ENCODE data around the gene UNC13B.
"Not testable (repeated sequence)": the region's sequence is repeated elsewhere in the genome, so short reads cannot be mapped to it uniquely, and the experiment has no call there.

The UNC13B gene

DNA sequence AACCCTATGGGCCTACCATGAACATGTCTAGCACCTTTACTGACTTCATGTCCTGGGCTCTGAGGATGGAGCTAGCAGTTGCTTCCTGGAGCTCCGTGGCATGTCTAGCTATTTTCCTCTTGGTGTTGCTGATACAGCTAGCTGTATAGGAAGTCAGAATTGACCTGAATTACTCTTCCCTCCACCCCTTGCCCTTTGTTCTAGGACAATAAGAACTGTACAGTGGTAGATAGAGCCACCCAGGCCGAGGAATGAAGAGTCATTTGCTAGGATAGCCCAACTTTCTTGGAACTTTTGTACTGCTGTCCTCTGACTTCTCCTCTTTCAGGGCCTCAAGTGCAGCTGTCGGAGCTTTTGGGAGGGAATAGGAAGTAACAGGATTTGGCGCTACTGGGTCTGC lies 218.2 kb downstream of the UNC13B start:
- DNase-seq (ENCODE audit: low read depth), result no peak

DNA sequence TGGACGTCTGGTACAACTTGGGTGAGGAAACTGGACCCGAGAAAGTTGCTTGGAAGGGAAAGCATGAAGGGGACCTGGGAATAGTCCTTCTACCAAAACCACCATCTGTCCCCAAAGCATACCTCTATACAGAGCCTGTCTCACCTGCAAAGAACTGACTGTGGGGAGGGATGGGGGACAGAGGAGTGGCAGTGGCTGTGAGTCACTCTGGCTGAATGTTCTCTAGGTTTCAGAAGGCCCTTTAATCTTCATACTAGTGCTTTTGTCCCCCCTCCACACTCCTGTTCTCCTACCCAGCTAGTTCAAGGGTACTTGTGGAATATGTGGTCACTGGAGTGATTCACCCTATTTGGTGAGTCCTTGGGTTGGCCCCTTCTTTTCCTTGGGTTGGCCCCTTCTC lies 218.8 kb downstream of the UNC13B start:
- no peak for DNase-seq (ENCODE audit: low read depth)

DNA sequence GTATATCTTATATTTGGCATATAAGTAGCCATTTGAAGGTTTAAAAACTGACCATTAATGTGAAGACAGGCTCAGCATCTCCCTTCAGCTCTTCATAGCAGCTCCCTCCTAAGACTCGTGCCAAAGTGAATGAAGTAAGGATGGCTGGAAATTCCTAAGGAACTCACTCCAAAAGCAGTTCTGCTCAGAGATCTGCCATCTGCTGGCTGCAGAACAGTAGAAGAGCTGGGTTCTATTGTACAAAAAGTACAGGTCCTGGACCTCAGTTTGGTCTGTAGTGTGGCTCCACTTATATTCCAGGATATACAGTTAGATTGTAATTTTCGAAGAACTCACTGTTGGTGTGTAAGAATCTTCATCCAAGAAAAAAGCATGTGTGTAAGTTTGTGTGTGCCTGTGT lies 223.2 kb downstream of the UNC13B start:
- DNase-seq (ENCODE audit: low read depth), result no peak

DNA sequence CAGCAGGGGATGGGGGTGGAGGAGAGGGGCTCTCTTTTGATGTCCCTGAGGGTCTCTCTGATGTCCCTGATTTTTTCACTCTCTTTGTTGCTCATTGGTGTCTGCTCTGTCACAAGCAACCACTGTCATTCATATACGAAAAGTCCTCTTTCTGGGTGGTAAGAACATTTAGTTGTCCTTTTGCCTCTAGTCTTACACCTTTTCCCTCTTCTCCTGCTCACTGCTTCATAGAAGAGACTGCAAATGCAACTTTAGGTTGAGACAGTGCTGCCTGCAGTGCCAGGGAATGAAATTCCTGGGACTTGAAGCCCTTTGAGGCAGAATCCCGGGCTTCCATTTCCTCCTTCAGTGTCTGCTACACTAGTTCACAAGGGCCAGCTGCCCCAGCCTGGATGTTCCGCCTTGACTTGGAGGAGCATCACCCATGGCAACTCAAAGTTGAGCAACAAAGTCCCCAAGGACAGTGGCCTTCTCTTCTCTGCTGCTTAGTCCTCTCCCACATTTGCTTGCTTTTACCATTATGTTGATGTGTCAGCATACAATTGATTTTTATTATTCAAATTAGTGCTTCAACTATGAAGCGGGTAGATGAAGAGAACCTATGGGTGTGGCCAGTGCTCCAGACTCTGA lies 233.4 kb downstream of the UNC13B start:
- DNase-seq (ENCODE audit: low read depth), result no peak

DNA sequence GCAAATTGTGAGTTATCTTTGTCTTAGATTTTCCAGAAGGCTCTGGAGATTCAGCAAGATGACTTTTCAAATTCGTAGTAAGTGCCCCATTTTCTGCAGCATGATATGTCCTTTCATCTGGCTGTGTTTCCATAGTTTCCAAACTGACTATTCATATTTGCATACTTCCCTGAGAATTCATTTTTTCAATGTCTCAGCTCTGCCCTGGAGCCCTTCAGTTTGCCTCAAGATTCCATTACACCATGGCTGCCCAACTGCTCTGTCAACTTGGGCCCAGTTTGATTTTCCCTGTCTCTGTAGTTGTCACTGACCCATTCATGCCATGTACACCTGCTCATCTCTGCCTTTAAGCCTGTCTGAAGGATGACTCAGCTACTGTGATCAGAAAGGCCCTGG lies 233.9 kb downstream of the UNC13B start:
- no peak for DNase-seq (ENCODE audit: low read depth)

DNA sequence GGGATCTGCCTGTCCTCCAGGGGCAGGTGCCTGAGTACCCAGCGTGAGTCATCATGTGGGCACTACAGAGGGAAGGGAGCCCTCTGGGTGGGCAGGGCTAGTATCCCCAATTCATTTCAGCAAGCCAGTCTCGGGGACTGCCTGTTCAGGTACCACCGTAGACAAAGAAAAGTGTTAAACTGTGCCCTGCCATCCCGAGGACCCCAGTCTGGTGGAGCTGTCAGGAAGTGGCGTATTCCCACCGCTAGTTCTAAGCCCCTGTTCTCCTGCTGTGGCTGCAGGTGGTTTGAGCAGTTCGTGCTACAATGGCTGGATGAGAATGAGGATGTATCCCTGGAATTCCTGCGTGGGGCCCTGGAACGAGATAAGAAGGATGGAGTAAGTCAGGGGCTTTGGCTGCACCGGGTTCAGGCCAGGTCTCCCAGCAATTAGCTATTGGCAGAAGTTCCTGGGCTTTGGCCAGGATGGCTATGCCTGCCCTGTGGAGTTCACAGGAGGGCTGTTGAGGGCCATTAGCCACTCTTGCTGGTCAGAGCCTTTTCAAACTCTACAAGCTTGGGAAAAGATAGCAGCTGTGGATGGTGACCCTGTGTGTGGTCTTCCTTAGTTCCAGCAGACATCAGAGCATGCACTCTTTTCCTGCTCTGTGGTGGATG lies 234.9 kb downstream of the UNC13B start:
- DNase-seq (ENCODE audit: low read depth), result no peak

DNA sequence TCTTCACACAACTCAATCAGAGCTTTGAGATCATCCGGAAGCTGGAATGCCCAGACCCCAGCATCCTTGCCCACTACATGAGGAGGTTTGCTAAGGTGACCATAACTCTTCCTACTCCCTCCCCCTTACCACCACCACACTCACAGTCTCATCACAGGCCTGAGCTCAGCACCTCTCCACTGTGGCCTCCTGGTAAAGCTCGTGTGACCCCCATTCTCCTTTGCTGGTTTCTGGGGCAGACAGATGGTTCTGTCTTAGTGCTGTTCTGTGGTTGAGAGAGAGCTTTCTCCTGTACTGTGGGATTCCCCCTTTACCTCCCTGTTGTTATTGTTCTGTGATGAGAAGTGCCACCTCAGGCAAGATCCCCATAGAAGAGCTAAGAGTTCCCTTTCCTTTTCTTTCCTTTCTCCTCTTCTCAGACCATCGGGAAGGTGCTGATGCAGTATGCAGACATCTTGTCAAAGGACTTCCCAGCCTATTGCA lies 235.4 kb downstream of the UNC13B start:
- no peak for DNase-seq (ENCODE audit: low read depth)

DNA sequence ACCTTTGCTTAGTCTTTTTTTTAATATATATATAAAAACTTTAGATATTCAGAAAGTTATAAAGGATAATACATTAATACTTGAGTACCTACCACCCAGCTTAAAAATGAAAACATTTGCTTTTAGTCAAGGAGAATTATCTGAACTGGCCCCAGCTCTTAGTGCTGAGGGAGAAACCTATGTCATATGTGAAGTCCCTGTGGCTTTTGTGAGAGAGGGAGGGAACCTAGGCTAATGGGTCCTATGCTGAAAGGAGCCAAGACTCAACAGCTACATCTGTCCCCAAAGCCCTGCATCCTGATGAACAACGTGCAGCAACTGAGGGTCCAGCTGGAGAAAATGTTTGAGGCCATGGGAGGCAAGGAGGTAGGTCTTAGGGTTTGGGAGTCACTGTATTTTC lies 236.1 kb downstream of the UNC13B start:
- no peak for DNase-seq (ENCODE audit: low read depth)

DNA sequence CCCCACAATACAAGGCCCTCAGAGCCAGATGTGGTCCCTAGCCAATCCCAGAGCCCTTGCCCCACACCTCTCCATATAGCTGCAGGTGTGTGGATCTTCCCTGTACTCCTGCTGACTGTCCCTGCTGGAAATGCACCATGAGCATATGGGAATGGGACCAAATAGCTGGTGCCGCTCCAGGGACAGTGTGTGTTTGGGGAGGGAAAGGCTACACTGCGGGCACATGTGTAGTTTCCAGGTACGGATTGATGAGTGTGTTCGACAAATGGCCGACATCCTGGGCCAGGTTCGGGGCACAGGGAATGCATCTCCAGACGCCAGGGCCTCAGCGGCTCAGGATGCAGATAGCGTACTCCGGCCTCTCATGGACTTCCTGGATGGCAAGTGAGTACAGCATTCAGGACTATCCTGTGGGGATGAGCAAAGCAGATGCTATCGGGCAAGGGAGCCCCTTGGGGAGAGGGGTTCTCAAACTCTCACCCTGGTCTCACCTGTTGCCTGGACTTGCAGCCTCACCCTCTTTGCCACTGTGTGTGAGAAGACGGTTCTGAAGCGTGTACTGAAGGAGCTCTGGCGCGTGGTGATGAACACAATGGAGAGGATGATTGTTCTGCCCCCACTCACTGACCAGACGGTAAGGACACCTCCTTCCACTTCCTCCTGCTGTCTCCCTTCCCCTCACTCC lies 237.0 kb downstream of the UNC13B start:
- no peak for DNase-seq (ENCODE audit: low read depth)

DNA sequence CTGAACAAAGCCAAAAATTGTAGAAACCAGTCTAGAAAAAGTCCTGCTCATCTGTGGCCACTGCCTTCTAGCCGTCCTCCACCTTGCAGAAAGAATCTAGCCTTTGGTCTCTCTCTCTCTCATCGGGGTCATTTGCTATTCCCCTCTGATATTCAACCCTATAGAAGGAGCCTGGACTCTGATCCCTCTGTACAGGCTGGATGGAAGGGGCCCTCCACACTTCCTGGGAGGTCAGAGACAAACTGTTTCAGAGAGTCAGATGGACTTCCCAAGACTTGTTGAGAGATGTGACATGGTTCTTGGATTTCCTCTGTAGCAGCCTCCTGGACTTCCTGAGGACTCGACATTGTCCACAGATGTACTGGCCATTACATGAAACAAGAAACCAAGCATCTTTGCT lies 243.1 kb downstream of the UNC13B start:
- no peak for DNase-seq (ENCODE audit: low read depth)

DNA sequence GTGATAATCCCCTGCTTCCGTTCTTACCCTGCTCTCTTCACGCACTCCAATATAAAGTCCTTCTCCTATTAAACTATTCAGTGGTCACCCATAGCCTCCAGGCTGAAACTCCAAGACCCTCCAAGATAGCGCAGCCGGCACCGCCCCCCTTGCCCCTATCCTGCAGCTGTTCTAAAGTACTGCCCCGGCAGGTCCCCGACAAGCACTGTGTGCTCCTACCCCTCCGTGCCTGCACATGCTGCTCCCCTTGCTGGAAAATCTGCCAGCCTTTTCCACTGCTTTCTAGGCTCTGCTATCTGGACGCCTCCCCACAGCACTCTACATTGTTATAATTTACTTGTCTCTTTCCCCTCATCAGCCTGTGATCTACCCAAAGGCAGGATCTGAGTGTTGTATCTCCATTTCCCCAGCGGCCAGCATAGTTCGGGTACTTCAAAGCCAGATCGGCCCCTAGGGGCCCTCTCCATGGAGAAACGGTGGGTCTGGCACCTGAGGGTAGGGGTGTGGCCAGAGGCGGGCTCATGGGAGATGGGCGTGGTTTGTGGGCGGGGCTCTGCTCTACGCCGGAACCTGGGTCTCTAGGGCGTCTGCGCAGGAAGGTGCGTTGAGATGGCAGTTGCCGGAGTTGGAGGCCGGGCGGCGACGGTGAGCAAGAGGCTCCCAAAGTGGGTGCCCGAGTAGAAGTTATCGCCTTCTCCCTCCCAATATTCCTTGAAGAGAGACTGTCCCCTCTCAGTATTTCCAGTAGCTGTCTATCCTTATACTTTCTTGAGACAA lies 244.6 kb downstream of the UNC13B start:
- DNase-seq (ENCODE audit: low read depth), result no peak

DNA sequence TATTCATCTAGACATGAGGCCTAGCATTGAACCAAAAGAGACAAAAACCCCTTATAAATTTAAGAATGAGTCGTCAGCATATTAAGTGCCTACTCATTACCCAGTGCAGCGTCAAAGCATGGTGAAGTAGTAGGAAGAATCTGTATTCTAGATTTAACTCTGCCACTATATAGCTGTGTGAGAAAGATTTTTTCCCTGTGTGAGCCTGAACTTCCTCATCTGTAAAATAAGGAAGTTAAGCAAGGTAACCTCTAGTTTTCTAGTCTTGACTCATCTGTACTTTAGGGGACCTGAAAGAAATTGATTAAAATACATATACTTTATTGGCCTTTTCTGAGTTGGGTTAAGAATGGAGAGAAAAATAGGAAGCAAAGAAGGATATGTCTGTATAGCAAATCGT lies 246.0 kb downstream of the UNC13B start:
- no peak for DNase-seq (ENCODE audit: low read depth)

DNA sequence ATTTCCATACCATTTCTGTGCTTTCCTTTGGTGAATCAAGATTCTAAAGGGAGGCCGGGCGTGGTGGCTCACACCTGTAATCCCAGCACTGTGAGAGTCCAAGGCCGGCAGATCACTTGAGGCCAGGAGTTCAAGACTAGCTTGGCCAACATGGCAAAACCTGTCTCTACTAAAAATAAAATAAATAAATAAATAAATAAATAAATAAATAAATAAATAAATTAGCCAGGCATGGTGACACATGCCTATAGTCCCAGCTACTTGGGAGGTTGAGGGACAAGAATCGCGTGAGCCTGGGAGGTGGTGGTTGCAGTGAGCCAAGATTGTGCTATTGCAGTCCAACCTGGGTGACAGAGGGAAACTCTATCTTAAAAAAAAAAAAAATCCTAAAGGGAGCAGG lies 247.6 kb downstream of the UNC13B start:
- not testable (repeated sequence) for DNase-seq (ENCODE audit: low read depth)

DNA sequence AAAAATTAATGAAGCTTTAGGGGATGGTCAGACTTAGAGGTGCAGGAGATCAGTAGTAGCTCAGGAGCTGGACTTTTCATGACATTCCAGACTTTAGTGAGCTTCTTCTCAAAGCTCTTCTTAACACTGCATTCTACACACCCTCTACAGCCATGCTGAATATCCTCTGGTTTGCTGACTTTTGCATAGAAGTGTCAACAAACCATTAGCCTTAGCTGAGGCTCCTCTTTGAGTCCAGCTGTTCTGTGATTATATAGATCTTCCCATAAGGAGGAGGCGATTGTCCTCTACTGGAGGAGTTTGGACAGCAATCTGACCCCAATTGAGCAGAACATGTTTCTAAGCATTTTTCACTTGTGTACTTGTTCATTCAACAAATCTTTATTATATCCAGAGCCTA lies 253.1 kb downstream of the UNC13B start:
- DNase-seq (ENCODE audit: low read depth), result no peak

DNA sequence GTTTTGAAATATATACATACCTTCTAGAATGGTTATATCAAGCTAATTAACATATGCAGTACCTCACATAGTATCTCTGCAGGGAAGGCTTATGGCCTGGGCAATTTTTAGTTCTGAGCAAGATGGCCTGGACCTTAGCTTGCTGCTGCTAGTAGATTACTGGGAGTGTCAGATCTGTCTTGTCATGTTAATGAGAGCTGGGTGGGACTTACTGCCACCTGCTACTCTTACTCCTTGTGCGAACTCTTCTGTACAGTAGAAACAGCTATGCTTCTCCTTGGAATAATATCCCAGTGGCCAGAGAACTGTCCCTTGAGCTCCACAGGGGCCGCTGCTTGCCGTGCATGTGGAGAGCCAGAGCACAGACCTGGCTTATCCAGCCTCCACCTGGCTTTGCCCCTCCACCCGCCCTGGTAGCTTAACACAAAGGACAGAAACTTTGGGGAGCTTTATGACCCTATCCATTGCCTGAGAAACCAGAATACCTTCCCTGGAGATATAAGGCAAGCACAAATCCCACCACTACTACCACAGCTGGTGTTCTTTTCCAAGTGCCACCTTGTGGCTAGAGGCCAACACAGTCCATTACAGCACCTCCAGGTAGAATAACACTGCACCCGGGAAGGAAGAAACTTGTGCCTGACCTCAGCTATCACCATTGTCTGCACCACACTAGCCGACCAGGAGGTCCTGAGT lies 253.7 kb downstream of the UNC13B start:
- DNase-seq (ENCODE audit: low read depth), result no peak

DNA sequence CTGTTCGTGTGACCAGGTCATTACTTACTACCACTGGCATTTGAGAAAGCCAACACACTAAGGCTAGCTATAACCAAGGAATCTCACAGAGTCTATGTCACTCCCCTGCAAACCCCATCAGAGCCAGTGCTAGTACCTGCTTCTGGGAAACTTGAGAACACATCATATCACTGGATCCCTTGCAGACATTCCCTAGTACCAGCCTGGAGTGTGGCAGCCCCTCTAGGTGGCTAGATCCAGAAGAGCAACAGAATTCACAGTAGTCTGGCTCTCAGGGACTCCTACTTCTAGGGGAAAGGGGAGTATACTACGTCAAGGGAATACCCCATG lies 254.3 kb downstream of the UNC13B start:
- no peak for DNase-seq (ENCODE audit: low read depth)

DNA sequence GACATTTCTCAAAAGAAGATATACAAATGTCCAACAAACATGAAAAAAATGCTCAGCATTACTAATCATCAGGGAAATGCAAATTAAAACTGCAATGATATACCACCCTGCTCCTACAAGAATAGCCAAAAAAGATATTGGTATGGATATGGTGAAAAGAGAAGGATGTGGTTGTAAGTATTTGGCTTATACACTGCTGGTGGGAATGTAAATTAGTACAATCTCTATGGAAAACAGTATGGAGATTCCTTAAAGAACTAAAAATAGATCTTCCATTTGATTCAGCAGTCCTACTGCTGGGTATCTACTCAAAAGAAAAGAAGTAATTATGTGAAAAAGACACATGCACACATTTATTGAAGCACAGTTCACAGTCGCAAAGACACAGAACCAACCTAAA lies 260.5 kb downstream of the UNC13B start:
- DNase-seq (ENCODE audit: low read depth), result no peak

DNA sequence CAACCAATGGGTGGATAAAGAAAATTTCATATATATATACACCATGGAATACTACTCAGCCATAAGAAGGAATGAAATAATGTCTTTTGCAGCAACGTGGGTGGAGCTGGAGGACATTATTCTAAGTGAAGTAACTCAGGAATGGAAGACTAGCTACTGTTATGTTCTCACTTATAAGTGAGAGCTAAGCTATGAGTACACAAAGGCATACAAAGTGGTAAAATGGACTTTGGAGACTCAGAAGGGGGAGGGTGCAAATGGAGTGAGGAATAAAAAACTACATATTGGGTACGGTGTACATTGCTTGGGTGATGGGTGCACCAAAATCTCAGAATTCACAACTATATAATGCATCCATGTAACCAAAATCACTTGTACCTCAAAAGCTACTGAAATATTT lies 260.9 kb downstream of the UNC13B start:
- no peak for DNase-seq (ENCODE audit: low read depth)

DNA sequence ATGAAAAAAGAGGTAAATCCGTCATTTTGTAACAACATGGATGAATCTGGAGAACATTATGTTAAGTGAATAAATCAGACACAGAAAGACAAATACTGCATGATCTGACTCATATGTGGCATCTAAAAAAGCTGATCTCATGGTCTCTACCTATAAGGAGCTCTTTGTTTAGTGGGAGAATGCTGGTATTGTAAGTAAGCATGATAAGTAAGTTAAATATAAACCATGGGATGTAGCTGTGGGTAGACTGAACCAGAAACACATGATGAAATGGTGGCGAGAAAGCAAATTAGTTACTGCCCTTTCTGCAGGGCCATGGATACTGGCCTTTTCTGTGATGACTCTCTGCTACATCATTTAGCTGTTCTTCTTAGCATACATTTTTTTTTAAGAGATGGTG lies 261.7 kb downstream of the UNC13B start:
- DNase-seq (ENCODE audit: low read depth), result no peak

DNA sequence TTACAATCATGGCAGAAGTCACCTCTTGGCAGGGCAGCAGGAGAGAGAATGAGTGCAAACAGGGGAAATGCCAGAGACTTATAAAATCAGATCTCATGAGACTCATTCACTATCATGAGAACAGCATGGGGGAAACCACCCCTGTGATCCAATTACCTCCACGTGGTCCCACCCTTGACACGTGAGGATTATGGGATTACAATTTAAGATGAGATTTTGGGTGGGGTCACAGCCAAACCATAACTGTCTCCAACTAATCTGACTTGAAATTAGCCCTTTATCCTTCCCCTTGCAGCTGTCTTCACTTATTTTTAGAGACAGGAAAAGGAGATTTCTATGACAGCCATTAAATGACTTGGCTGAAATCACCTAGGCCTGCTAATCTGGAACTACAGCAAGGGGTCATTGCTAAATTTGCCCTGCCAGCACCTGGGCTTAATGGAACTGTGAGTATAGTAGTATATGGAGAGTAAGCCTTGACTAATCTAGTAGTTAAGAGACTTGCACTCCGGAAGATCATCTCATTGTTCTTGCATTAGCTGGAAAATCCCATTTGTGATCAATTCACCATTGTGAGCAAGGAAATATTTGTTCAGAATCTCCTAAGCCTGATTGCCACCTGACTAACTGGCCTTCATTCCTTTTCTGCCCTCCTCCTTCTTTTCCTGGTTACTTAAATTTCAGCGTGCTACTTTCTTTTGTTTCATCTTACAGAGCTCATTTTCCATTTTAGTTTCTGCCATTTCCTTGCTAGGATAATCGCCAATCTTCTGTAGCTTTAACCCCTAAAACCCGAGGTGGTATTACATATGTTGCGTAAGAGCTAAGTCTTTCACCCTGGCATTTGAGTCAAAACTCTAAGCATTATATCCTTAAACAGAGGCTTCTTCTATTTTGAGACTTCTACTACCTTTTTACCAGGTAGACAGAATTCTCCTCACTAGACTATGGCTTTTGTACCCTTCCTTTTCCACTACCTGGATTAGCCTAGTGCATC lies 262.8 kb downstream of the UNC13B start:
- no peak for DNase-seq (ENCODE audit: low read depth)

DNA sequence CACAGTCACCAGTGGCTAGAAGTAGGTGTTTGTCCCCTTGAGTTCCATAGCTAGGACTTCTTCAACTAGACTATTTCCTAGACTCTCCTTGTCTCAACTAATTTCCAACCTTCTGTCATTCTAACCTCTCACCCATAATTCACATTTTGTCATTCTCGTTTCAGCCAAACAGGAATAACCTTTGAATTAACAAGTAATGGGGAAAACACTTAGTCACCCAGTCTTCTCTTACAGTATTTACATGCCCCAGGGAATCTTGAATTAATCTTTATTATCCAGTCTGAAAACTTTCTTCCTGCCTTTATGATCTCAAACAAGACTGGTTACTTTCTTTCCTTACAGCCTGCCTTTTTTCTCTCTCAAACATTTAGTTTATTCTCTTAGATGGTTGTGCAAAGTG lies 264.8 kb downstream of the UNC13B start:
- no peak for DNase-seq (ENCODE audit: low read depth)
